Measurements from ENCODE around the gene IL36B.

Gene IL36B

GRCh38 chr2:113012436-113013335 is 40.0 kb downstream of the IL36B start:
- no peak for DNase-seq (ENCODE audit: low read depth in 3 of 3, low spot score in 1 of 3)

GRCh38 chr2:113011108-113011507 is 41.6 kb downstream of the IL36B start:
- DNase-seq (ENCODE audit: low read depth in 3 of 3, low spot score in 1 of 3) = no peak

GRCh38 chr2:113010088-113010487 is 42.6 kb downstream of the IL36B start:
- DNase-seq (ENCODE audit: low read depth in 3 of 3, low spot score in 1 of 3) = no peak

GRCh38 chr2:113009622-113010021 is 43.0 kb downstream of the IL36B start:
- DNase-seq (ENCODE audit: low read depth in 3 of 3, low spot score in 1 of 3) = no peak

GRCh38 chr2:113007250-113007649 is 45.4 kb downstream of the IL36B start:
- no peak for DNase-seq (ENCODE audit: low read depth in 3 of 3, low spot score in 1 of 3)

- DNase-seq (ENCODE audit: low read depth in 3 of 3, low spot score in 1 of 3) = no peak
Observed at GRCh38 chr2:113005030-113005509, 47.6 kb downstream of the IL36B start, which contains the start of gene IL36A. IL36A (plus strand) TSS chr2:113005459; CDS start chr2:113005872, 413 bp downstream.

- DNase-seq (ENCODE audit: low read depth in 3 of 3, low spot score in 1 of 3) = no peak
Observed at GRCh38 chr2:113002677-113003076, 50.0 kb downstream of the IL36B start.

- no peak for DNase-seq (ENCODE audit: low read depth in 3 of 3, low spot score in 1 of 3)
Observed at GRCh38 chr2:113000436-113000835, 52.2 kb downstream of the IL36B start.

GRCh38 chr2:112997151-112997550 is 55.5 kb downstream of the IL36B start:
- DNase-seq (ENCODE audit: low read depth in 3 of 3, low spot score in 1 of 3) = no peak

GRCh38 chr2:112996635-112997034 is 56.0 kb downstream of the IL36B start:
- DNase-seq (ENCODE audit: low read depth in 3 of 3, low spot score in 1 of 3) = peak; percentile 31 to 48 (median 43)

- DNase-seq (ENCODE audit: low read depth in 3 of 3, low spot score in 1 of 3) = no peak
Observed at GRCh38 chr2:112995346-112995920, 57.2 kb downstream of the IL36B start.

GRCh38 chr2:112994648-112995047 is 58.0 kb downstream of the IL36B start:
- DNase-seq (ENCODE audit: low read depth in 3 of 3, low spot score in 1 of 3) = no peak

GRCh38 chr2:112993831-112994230 is 58.8 kb downstream of the IL36B start:
- DNase-seq (ENCODE audit: low read depth in 3 of 3, low spot score in 1 of 3) = no peak

- DNase-seq (ENCODE audit: low read depth in 3 of 3, low spot score in 1 of 3) = no peak
Observed at GRCh38 chr2:112989611-112990010, 63.1 kb downstream of the IL36B start.

- DNase-seq (ENCODE audit: low read depth in 3 of 3, low spot score in 1 of 3) = no peak
Observed at GRCh38 chr2:112985090-112985489, 67.6 kb downstream of the IL36B start.

- DNase-seq (ENCODE audit: low read depth in 3 of 3, low spot score in 1 of 3) = no peak
Observed at GRCh38 chr2:112980537-112980936, 72.1 kb downstream of the IL36B start.

GRCh38 chr2:112979731-112980130 is 72.9 kb downstream of the IL36B start:
- no peak for DNase-seq (ENCODE audit: low read depth in 3 of 3, low spot score in 1 of 3)

GRCh38 chr2:112977559-112978056 is 75.1 kb downstream of the IL36B start, which contains the start of gene IL36G:
IL36G (plus strand) TSS chr2:112978006; CDS start chr2:112978639, 633 bp downstream.
- DNase-seq (ENCODE audit: low read depth in 3 of 3, low spot score in 1 of 3) = no peak

All from stimulated activated CD4-positive, alpha-beta T cell treated with anti-CD3 and anti-CD28 coated beads, TNF-alpha, amount 100 ng/mL, for 1 hour (primary cell).